ENCODE data around the gene S100G. TPM values are rescaled to one million over a fixed set of nuclear protein-coding genes. Genes with fewer than 3 reads are reported as not detected.

The S100G gene
- total RNA-seq, 6 experiments from 2014 or later: not detected

GRCh38 chrX:16638533-16638932, 11.4 kb upstream of the S100G start:
- Mint-ChIP-seq H3K27ac (peak overlapping the region; percentile 33; the same call in 1 of the 2 replicates), H3K4me1 (ENCODE audit: low read depth) (peaks cover 31% of the 10 kb centered on the region), H3K9me3 (no peaks in the 10 kb centered on the region), H3K27me3 (ENCODE audit: insufficient read depth) (no peaks in the 10 kb centered on the region), H3K36me3 (ENCODE audit: low read depth) (peaks cover 27% of the 10 kb centered on the region), H3K4me3 (no peak overlapping the region)
- DNase-seq: no peak
- TF ChIP-seq, protein P1, sequence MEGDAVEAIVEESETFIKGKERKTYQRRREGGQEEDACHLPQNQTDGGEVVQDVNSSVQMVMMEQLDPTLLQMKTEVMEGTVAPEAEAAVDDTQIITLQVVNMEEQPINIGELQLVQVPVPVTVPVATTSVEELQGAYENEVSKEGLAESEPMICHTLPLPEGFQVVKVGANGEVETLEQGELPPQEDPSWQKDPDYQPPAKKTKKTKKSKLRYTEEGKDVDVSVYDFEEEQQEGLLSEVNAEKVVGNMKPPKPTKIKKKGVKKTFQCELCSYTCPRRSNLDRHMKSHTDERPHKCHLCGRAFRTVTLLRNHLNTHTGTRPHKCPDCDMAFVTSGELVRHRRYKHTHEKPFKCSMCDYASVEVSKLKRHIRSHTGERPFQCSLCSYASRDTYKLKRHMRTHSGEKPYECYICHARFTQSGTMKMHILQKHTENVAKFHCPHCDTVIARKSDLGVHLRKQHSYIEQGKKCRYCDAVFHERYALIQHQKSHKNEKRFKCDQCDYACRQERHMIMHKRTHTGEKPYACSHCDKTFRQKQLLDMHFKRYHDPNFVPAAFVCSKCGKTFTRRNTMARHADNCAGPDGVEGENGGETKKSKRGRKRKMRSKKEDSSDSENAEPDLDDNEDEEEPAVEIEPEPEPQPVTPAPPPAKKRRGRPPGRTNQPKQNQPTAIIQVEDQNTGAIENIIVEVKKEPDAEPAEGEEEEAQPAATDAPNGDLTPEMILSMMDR (IDR thresholded peaks at IDR 0.05): no peak

DNA sequence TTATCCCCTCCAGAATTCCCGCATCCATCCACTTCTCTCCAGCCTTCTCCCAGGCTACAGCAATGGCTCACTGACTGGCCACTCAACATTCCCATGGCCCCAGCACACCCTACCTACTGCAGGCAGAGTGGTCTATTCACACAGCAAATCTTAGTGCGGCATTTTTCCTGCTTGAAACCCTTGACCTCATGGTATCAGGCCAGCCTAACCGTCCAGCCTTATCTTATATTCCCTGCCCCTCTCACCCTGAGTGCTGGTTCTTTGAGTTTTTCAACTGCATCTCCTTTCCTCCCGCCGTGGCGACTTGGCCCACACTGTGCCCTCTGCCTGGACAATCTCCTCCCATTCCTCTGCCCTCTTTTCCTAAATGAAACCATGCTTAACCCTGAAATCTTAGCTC, 10.0 kb upstream of the S100G start:
- H3K4me1 Mint-ChIP-seq (ENCODE audit: low read depth): peaks cover 26% of the 10 kb centered on the region
- no peak for DNase-seq
- no peak overlapping the region for H3K27ac Mint-ChIP-seq
- no peaks in the 10 kb centered on the region for H3K27me3 Mint-ChIP-seq (ENCODE audit: insufficient read depth)
- H3K9me3 Mint-ChIP-seq: no peaks in the 10 kb centered on the region
- TF ChIP-seq, protein P1 (IDR thresholded peaks at IDR 0.05): no peak
- H3K4me3 Mint-ChIP-seq: no peak overlapping the region
- H3K36me3 Mint-ChIP-seq (ENCODE audit: low read depth): peaks cover 27% of the 10 kb centered on the region

GRCh38 chrX:16640823-16641222, 9.1 kb upstream of the S100G start:
- Mint-ChIP-seq H3K27me3 (ENCODE audit: insufficient read depth) (no peaks in the 10 kb centered on the region), H3K9me3 (no peaks in the 10 kb centered on the region), H3K27ac (no peak overlapping the region), H3K4me1 (ENCODE audit: low read depth) (peaks cover 26% of the 10 kb centered on the region), H3K36me3 (ENCODE audit: low read depth) (peaks cover 27% of the 10 kb centered on the region), H3K4me3 (no peak overlapping the region)
- TF ChIP-seq, protein P1 (IDR thresholded peaks at IDR 0.05): no peak
- no peak for DNase-seq

- DNase-seq: peak; percentile 44
- TF ChIP-seq, protein P1 (IDR thresholded peaks at IDR 0.05): no peak
- Mint-ChIP-seq H3K27me3 (ENCODE audit: insufficient read depth) (no peaks in the 10 kb centered on the region; the same call in 1 of the 2 replicates), H3K4me1 (ENCODE audit: low read depth) (peaks cover 30% of the 10 kb centered on the region), H3K36me3 (ENCODE audit: low read depth) (peaks cover 26% of the 10 kb centered on the region), H3K4me3 (peak overlapping the region; percentile 52), H3K27ac (peak overlapping the region; percentile 60), H3K9me3 (no peaks in the 10 kb centered on the region)
Measured at GRCh38 chrX:16643176-16643575, 6.8 kb upstream of the S100G start.

- Mint-ChIP-seq H3K27ac (no peak overlapping the region), H3K4me1 (ENCODE audit: low read depth) (peaks cover 31% of the 10 kb centered on the region), H3K27me3 (ENCODE audit: insufficient read depth) (no peaks in the 10 kb centered on the region; the same call in 1 of the 2 replicates), H3K4me3 (no peak overlapping the region), H3K9me3 (no peaks in the 10 kb centered on the region), H3K36me3 (ENCODE audit: low read depth) (no peaks in the 10 kb centered on the region)
- TF ChIP-seq, protein P1 (IDR thresholded peaks at IDR 0.05): no peak
- no peak for DNase-seq
Measured at GRCh38 chrX:16646366-16647138, 3.4 kb upstream of the S100G start.
